AG10803 (cell line): ENCODE results near the gene TBXAS1.

ENCODE experiments used
- DNase-seq: peaks from one replicate; pipeline ENCODE4 v3.0.0; 2010; ENCODE audit warnings: low read depth
- H3K4me3 ChIP-seq: 2 replicates; pipeline ENCODE4 v1.5.1; 2011; ENCODE audit warnings: mild to moderate bottlenecking, low read length, control low read depth
- TF ChIP-seq, protein P1 (sequence below): conservative IDR thresholded peaks from 2 replicates; pipeline ENCODE4 v1.5.1; 2011; ENCODE audit warnings: mild to moderate bottlenecking, low read length, control low read depth, inconsistent platforms

Gene TBXAS1

DNA sequence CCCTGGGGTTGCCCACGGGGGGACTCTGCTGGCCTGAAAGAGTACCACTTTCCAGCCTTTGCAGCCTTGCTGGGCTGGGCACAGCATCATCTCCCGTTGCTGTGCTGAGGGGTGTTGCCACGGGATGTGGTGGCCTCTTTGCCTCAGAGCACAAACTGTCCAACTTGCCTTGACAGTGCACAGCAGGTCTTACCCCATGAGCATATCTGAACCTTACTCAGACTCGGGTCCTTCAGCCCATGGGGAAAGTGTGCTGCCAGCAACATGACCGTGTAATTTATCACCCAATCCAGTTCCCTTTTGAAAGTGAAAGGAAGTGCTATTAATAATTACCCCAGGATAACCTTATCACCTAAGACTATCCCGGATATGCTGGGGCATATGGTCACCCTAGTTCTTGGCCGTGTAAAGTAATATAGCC, 46.8 kb downstream of the TBXAS1 start:
- H3K4me3 ChIP-seq, result no peak overlapping the region
- DNase-seq, result no peak
- TF ChIP-seq, protein P1, sequence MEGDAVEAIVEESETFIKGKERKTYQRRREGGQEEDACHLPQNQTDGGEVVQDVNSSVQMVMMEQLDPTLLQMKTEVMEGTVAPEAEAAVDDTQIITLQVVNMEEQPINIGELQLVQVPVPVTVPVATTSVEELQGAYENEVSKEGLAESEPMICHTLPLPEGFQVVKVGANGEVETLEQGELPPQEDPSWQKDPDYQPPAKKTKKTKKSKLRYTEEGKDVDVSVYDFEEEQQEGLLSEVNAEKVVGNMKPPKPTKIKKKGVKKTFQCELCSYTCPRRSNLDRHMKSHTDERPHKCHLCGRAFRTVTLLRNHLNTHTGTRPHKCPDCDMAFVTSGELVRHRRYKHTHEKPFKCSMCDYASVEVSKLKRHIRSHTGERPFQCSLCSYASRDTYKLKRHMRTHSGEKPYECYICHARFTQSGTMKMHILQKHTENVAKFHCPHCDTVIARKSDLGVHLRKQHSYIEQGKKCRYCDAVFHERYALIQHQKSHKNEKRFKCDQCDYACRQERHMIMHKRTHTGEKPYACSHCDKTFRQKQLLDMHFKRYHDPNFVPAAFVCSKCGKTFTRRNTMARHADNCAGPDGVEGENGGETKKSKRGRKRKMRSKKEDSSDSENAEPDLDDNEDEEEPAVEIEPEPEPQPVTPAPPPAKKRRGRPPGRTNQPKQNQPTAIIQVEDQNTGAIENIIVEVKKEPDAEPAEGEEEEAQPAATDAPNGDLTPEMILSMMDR, result no peak

DNA sequence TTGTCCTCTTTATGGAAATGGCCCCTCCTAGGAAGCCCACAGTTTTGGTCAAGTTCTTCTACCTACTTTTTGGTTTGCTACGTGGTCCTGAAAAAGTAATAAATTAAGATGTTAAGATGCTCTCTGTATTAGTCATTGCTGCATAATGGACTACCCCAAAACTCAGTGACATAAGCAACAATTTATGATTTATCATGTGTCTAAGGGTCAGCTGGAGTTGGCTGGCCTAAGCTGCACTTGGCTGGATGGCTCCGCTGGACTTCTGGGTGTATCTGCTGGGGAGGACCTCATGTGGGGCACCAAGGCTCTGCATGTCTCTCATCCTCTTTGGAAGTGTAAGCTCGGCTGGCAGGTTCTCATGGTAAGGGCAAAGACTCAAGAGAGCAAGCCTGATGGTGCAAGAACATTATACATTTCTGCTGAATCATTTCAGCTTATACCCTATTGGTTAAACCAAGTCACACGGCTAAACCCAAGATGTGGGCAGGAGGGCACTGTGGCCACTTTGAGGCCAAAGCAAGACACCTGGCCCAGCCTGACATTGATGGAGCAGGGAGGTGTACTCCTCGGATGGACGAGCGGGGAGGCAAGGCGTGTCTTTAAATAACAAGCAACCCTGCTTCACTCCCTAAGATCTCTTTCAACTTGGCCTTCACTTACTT, 47.7 kb downstream of the TBXAS1 start:
- no peak overlapping the region for H3K4me3 ChIP-seq
- no peak for DNase-seq
- TF ChIP-seq, protein P1, result no peak

DNA sequence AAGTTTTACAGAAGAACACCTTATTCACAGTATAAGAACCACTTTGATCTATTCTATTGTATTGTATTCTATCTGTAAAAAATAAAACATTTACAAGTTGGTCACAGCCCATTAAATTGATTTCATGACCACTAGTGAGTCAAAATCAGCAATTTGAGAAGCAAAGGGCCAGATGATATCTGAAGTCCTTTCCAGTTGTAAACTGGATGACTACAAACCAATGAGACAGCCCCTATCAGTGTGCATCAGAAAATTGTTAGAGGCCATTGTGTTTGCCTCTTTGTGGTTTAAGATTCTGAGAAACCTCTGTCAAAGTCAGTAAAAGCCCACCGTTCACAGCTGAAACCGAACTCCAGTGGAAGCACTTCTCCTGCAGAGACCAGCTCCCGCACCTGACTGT, 54.8 kb downstream of the TBXAS1 start:
- H3K4me3 ChIP-seq, result no peak overlapping the region
- no peak for DNase-seq
- TF ChIP-seq, protein P1, result no peak

DNA sequence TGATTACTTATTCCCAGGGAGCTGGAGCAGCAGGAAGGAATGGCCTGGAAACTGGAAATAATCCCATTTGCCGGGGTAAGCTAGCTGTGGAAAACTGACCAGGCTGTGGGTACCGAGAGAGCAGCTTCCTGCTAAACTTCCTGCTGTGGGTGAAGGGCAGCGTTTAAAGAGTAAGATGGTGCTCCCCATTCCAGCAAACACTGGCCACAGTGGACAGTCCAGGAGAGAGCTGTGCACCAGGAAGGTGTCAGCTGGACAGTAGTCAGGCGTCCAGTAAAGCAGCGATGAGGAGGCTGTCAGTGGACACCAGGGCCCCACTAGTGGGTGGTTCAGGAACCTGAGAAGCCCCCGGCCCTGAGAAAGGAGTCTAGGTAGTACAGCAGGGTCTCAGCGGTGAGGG, 55.4 kb downstream of the TBXAS1 start:
- TF ChIP-seq, protein P1, result no peak
- DNase-seq, result no peak
- no peak overlapping the region for H3K4me3 ChIP-seq

DNA sequence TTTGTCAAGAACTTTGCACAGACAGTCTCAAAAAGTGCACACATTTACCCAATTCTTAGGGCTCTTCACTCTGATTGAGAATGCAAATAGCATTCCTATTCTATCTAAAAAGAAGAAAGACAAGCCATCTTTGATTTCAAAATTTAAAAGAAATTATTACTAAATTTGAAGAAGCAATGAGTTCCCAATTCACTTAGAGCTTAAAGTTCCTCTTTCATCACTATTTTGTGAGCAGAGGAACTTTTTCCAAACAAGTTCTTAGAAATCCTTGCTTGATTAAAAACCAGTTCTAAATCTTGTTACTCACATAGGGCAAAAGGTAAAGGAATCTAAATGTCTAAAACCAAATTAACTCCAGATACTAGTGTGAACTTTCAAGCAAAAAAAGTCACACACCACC, 56.4 kb downstream of the TBXAS1 start:
- DNase-seq, result no peak
- TF ChIP-seq, protein P1, result no peak
- H3K4me3 ChIP-seq, result no peak overlapping the region

DNA sequence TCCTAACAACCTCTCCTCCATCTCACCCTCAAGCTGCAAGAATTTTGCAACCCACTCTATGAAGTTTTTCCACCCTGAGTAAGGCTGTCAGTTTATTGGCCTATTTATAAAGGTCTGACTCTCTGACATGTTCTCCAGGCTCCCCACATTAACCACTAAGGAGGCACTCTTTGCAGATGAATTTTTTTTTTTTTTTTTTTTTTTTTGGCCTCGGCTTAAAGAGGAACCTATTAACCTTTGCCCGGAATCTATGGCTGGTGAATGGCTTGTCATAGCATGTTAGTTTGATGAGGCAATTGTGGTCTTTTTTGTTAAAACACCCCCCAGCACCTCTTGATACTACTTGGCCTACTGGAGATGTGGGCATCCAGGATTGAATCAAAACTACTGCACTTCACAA, 57.1 kb downstream of the TBXAS1 start:
- DNase-seq, result peak; percentile 13
- no peak overlapping the region for H3K4me3 ChIP-seq
- TF ChIP-seq, protein P1, result no peak

DNA sequence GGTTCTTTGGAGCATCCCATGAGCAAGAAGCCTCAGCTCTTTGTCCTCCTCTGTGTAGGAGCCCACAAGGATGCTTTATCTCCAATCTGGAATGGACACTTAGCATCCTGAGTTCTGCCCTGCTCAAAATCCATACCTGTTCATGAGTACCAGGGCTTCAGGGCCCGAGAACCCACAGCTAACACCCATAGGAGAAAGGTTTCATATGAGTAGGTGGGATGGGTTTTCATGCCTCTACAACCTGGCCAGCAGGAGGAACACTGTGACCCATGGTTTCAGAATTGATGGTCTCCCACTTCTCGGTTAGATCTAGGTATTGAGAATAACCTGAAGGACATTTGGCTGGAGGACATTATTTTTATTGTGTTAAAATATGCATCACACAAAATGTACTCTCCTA, 57.8 kb downstream of the TBXAS1 start:
- DNase-seq, result no peak
- no peak overlapping the region for H3K4me3 ChIP-seq
- TF ChIP-seq, protein P1, result no peak
